LNCAP (cell line): ENCODE measurements around the gene C11orf52.

Experiments used
- TF ChIP-seq, protein P1 (sequence below): fragments of 450-650 bp; IDR thresholded peaks from 2 replicates; pipeline ENCODE4 v1.5.1; 2017; ENCODE audit warnings: mild to moderate bottlenecking

C11orf52 gene

DNA sequence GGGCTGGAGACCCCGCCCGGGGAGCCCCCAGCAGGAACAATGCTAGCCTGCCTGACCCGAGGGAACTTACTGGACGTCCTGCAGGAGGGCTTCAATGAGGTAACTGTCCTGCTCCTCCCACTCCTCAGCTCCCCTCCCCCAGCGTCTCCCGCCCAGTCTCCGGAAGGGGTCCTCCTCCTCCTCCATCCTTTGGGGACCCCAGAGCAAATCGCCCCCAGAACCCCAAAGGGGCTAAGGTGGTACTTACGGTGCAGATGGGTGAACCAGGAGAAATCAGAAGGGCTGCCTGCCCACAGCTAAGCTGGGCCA, 18.7 kb downstream of the C11orf52 start:
- TF ChIP-seq, protein P1, sequence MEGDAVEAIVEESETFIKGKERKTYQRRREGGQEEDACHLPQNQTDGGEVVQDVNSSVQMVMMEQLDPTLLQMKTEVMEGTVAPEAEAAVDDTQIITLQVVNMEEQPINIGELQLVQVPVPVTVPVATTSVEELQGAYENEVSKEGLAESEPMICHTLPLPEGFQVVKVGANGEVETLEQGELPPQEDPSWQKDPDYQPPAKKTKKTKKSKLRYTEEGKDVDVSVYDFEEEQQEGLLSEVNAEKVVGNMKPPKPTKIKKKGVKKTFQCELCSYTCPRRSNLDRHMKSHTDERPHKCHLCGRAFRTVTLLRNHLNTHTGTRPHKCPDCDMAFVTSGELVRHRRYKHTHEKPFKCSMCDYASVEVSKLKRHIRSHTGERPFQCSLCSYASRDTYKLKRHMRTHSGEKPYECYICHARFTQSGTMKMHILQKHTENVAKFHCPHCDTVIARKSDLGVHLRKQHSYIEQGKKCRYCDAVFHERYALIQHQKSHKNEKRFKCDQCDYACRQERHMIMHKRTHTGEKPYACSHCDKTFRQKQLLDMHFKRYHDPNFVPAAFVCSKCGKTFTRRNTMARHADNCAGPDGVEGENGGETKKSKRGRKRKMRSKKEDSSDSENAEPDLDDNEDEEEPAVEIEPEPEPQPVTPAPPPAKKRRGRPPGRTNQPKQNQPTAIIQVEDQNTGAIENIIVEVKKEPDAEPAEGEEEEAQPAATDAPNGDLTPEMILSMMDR = no peak

DNA sequence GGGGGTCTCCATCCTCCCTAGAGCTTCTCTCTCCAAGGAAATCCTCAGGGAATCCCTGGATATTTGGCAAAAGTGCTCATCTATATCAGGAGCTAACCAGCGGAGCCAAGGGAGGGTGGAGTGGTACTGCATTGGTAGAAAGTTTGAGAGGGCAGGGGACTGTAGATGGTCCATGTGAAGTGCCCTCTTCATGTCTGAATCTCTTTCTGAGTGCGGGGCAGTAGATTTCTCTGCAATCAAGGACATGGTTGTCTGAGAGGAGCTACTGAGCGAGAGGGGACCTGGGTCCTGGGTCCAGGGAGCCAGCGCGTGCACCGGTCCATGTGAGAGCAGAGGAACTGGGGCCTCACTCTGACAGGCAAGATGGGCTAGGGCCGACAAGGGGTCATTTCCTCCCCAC, 19.1 kb downstream of the C11orf52 start:
- TF ChIP-seq, protein P1 = no peak

DNA sequence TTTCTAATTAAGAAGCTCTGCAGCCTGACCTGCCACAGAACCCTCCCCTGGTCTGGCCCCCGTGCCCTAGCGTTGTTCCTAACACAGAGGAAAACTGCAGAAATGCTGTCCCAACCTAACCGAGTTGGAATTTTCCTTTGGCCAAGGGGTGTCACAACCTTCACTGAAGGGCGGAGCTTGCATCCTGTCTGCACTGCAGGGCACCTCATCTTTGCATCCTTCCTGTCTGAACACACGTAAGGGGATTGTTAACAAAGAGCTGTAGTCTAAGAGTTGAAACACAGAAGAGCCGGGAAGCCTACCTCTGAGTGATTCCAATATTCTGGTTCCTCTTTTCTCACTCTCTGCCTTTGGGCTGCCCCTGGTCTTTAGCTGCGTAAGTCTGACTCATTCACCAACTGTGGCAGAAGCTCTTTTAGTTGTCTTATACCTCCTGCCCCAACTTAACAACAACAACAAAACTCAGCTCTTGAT, 20.0 kb downstream of the C11orf52 start:
- TF ChIP-seq, protein P1 = no peak

DNA sequence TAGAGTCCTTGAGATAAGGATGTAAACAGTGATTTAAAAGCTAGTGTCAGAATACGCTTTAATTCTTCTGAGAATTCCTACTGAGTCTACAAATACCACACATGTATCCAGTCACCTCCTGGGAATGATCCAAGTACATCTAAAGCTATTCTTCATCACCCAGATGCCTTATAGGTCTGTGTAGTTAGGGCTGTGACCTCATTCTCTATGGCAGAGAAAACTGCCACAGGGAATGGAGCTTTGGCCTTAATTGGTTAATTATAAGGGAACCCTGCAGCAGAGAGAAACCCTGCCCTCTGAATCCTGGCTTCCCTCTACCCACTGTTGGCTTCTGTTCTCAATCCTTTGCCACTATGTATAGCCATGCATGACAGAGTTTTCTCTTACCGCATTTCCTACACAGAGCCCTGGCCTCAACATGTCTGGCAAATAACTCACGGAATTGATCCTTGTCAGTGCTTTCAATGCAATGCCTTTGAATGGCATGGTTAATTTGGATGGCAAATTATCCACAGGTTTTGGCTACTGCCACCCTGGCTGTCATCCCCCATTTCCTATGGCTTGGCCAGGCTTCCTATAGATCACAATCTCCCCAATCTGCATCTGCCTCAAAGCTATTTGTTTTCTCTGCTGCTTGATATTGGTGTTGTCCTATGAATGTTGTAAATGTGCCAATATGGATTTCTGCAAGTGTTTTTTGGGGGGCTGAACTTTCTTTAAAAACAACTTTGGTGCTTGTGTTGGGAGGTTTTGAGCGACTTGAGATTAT, 21.3 kb downstream of the C11orf52 start:
- TF ChIP-seq, protein P1 = no peak

DNA sequence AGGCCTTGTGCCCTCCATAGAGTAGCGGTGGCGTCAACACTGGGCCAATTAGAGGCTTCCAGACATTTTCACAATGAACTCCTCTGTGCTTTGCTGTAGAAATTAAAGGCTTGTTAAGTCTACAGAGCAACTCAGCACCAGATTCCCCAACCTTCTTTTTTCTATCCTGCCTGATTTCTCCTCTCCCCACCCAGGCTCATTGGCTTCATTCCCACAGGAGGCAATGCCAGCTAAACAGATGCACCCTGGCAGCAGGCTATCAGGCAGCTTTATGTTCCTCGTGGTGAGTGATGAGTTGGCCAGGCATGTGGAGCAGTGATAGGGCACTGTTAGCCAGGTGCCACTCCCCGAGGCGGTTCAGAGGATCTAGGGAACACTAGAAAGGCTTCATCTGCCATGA, 23.2 kb downstream of the C11orf52 start:
- TF ChIP-seq, protein P1 = no peak

DNA sequence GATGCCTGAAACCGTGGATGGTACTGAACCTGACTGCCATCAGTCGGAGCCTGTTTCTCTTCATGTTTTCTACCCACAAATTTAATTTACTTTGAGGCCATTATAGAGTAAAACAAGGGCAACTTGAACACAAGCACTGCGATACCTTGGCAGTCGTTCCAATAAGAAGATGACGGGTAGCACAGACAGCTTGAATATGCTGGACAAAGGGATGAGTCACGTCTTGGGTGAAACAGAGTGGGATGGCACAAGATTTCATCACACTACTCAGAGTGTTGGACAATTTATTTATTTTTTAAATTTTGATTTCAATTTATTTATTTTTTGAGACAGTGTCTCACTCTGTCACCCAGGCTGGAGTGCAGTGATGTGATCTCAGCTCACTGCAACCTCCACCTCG, 24.1 kb downstream of the C11orf52 start:
- TF ChIP-seq, protein P1 = no peak

DNA sequence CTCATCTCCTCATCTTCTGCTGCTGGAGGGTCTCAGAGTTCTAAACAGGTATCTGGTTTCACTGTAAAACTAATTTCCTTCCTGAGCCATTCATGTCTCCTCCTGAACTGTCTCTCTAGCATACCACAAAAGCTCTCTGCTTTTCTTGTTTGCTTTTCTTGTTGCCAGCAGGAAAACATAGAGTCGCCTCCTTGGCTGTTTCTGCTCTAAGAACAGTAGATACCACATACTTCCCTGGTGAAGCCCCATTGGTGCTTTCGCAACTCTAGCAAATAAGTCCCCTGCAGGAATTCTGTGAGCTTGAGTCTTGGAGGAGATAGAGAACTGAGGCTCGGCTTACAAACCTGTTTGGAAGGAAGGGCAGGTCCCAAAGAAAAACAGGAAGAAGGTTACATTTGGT, 25.4 kb downstream of the C11orf52 start:
- TF ChIP-seq, protein P1 = no peak

DNA sequence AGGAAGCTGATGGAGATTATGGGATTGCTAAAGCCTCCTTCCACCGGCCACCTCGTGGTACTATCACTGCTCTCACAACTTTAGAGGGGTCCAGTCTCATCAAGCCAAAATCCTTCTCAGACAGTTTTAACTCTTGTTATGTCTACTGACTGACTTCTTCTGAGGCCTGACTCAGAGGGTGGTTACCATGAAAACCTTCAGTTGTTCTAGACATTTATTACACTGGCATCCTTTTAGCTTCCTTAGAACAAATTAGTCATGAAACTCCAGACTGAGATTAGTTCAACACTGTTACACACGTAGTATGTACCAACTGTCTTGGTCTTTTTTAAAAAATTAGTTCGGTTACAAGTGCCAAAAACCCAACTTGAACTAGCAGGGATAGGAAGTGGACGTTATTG, 25.9 kb downstream of the C11orf52 start:
- TF ChIP-seq, protein P1 = no peak
